Loucy (cell line): ENCODE data around the gene CDH4.

ENCODE experiments used
- H2AFZ ChIP-seq: fragments of 200-600 bp; sonication (generic); 2 replicates; pipeline ENCODE4 v1.6.0; 2016; ENCODE audit warnings: antibody characterized with exemption, mild to moderate bottlenecking, low read length, moderate library complexity
- H3F3A ChIP-seq: fragments of 200-600 bp; 2 replicates; pipeline ENCODE4 v1.6.0; 2016; ENCODE audit warnings: antibody characterized with exemption, low read depth, mild to moderate bottlenecking
- H3K27me3 ChIP-seq: fragments of 200-600 bp; sonication (generic); 2 replicates; pipeline ENCODE4 v1.6.1; 2014; ENCODE audit warnings: low read length, mild to moderate bottlenecking; ENCODE audit not compliant: insufficient read depth, poor library complexity, severe bottlenecking
- H3K36me3 ChIP-seq: fragments of 200-600 bp; sonication (generic); 2 replicates; pipeline ENCODE4 v1.6.1; 2016; ENCODE audit warnings: low read length; ENCODE audit not compliant: insufficient read depth
- H3K4me1 ChIP-seq: fragments of 200-600 bp; sonication (generic); 2 replicates; pipeline ENCODE4 v1.5.1; 2014; ENCODE audit warnings: low read length, mild to moderate bottlenecking; ENCODE audit not compliant: insufficient read depth, poor library complexity, severe bottlenecking
- H3K4me2 ChIP-seq: fragments of 200-600 bp; sonication (generic); 2 replicates; pipeline ENCODE4 v1.6.0; 2014; ENCODE audit warnings: antibody characterized with exemption, low read length, low read depth, mild to moderate bottlenecking; ENCODE audit not compliant: poor library complexity, severe bottlenecking
- H3K4me3 ChIP-seq: fragments of 200-600 bp; sonication (generic); 2 replicates; pipeline ENCODE4 v1.5.1; 2014; ENCODE audit warnings: low read length, mild to moderate bottlenecking, mixed read lengths; ENCODE audit not compliant: poor library complexity, severe bottlenecking
- H3K79me2 ChIP-seq: fragments of 200-600 bp; sonication (generic); 2 replicates; pipeline ENCODE4 v1.6.1; 2014; ENCODE audit warnings: low read length; ENCODE audit not compliant: insufficient read depth
- H3K9ac ChIP-seq: fragments of 200-600 bp; sonication (generic); 2 replicates; pipeline ENCODE4 v1.6.0; 2014; ENCODE audit warnings: mild to moderate bottlenecking, low read depth, low read length, moderate library complexity; ENCODE audit not compliant: poor library complexity, severe bottlenecking
- H3K9me2 ChIP-seq: fragments of 200-600 bp; sonication (generic); replicated peaks from 2 replicates; pipeline ENCODE4 v1.6.1; 2016; ENCODE audit warnings: low read depth, low read length, mixed read lengths
- H3K9me3 ChIP-seq: fragments of 200-600 bp; sonication (generic); 2 replicates; pipeline ENCODE4 v1.6.1; 2014; ENCODE audit warnings: mild to moderate bottlenecking, antibody characterized with exemption, low read length, low read depth; ENCODE audit not compliant: insufficient read depth
- H4K20me1 ChIP-seq: fragments of 200-600 bp; sonication (generic); 2 replicates; pipeline ENCODE4 v1.6.0; 2014; ENCODE audit warnings: antibody characterized with exemption, low read length, mild to moderate bottlenecking; ENCODE audit not compliant: insufficient read depth, poor library complexity, severe bottlenecking
- CTCF ChIP-seq: fragments of 200-600 bp; sonication (generic); conservative IDR thresholded peaks from 2 replicates; pipeline ENCODE4 v1.5.1; 2014; ENCODE audit warnings: mild to moderate bottlenecking, antibody characterized with exemption, low read length
- EZH2phosphoT487 ChIP-seq: fragments of 200-600 bp; IDR thresholded peaks from 2 replicates; pipeline ENCODE4 v1.6.1; 2018; ENCODE audit warnings: antibody characterized with exemption, mild to moderate bottlenecking, moderate library complexity, borderline replicate concordance

Gene CDH4

DNA sequence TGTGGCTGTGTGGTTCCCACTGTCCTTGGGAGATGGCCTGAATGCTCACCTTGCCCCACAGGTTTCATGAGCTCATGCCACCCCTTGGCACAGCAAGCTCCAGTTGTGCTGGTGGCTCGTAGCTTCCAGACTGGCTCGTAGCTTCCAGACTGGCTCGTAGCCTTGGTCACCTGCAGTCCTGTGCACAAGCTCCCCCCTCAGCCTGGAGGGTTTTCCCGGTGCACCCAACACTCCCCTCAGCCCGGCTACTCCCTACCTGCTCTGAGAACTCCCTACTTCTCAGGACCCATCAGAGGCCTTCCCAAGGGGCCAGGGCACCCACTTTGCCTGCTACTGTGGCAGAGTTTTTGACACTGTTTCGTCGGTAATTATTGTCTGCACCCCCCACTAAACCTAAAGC, 528.0 kb downstream of the CDH4 start:
- Histone ChIP-seq H3F3A (no peaks in the 10 kb centered on the region), H3K4me3 (no peak overlapping the region), H3K9me3 (0 out of 2 replicates have a peak, but pooled peaks cover 3% of the 10 kb centered on the region), H3K4me2 (no peak overlapping the region), H3K36me3 (peaks cover 23% of the 10 kb centered on the region; the same call in 1 of the 2 replicates), H3K79me2 (no peaks in the 10 kb centered on the region), H3K9ac (no peak overlapping the region), H3K9me2 (no peaks in the 10 kb centered on the region), H4K20me1 (no peaks in the 10 kb centered on the region), H3K4me1 (no peaks in the 10 kb centered on the region), H3K27me3 (no peaks in the 10 kb centered on the region), H2AFZ (no peak overlapping the region)
- TF ChIP-seq CTCF: no peak
- no peak for TF ChIP-seq EZH2phosphoT487

- H3K4me1 ChIP-seq: no peaks in the 10 kb centered on the region
- TF ChIP-seq CTCF (no peak), EZH2phosphoT487 (no peak)
- H3K27me3 ChIP-seq: no peaks in the 10 kb centered on the region
- no peak overlapping the region for H3K9ac ChIP-seq
- no peaks in the 10 kb centered on the region; the same call in 1 of the 2 replicates for H3K36me3 ChIP-seq
- H3K9me3 ChIP-seq: 0 out of 2 replicates have a peak, but pooled peaks cover 3% of the 10 kb centered on the region
- no peak overlapping the region for H2AFZ ChIP-seq
- H3K79me2 ChIP-seq: no peaks in the 10 kb centered on the region
- no peaks in the 10 kb centered on the region for H3F3A ChIP-seq
- H3K4me2 ChIP-seq: no peak overlapping the region
- H3K9me2 ChIP-seq: no peaks in the 10 kb centered on the region
- H4K20me1 ChIP-seq: no peaks in the 10 kb centered on the region
- H3K4me3 ChIP-seq: no peak overlapping the region
Observed at GRCh38 chr20:61784801-61785566, 532.9 kb downstream of the CDH4 start.

DNA sequence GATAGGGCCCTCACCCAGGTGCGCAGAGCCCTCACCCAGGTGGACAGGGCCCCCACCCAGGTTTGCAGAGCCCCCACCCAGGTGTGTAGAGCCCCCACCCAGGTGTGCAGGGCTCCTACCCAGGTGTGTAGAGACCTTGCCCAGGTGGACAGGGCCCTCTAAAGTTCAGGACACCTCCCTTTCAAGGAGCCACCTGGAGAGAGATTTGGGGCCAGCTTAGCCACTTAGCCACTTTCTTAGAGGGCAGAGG, 533.4 kb downstream of the CDH4 start:
- Histone ChIP-seq H3K27me3 (no peaks in the 10 kb centered on the region), H3K4me3 (no peak overlapping the region), H3K79me2 (no peaks in the 10 kb centered on the region), H3K4me1 (no peaks in the 10 kb centered on the region), H2AFZ (no peak overlapping the region), H3K9me2 (no peaks in the 10 kb centered on the region), H4K20me1 (no peaks in the 10 kb centered on the region), H3F3A (no peaks in the 10 kb centered on the region), H3K9me3 (0 out of 2 replicates have a peak, but pooled peaks cover 3% of the 10 kb centered on the region), H3K9ac (no peak overlapping the region), H3K4me2 (no peak overlapping the region), H3K36me3 (no peaks in the 10 kb centered on the region; the same call in 1 of the 2 replicates)
- TF ChIP-seq CTCF: no peak
- no peak for TF ChIP-seq EZH2phosphoT487
